Endothelial cell of hepatic sinusoid (primary cell): ENCODE results near the gene UPF1.

Experiments used
- in situ Hi-C: cut with HindIII; loops from 2 replicates; pipeline ENCODE4 v1.10.0; 2017; ENCODE audit warnings: low sequenced_read_pairs

The UPF1 gene

DNA sequence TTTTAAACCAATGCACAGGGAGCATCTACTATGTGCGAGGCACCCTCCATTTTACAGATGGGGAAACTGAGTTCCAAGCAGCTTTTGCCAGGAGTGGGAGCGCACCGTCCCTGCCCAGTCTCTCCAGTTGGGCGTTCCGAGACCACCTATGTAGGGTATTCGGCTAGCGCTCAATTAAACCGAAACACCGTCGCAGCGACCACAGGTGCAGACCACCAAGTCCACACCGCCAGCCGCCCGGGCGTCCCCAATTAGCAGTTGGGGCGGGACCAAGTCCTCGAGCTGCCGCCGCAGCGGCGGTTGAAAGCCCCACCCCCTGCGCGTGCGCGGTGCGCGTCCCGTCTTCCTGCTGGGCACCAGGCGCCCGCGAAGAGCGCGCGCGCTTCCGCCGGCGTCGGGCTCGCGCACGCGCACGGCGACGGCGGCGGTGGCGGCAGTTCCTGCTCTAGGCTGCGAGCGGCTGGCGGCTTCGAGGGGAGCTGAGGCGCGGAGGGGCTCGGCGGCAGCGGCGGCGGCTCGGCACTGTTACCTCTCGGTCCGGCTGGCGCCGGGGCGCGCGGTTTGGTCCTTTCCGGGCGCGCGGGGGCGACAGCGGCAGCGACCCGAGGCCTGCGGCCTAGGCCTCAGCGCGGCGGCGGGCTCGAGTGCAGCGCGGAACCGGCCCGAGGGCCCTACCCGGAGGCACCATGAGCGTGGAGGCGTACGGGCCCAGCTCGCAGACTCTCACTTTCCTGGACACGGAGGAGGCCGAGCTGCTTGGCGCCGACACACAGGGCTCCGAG, at the start of gene UPF1:
UPF1 (plus strand) TSS at position 436 of the 782 bp plus-strand sequence; CDS start at position 687, 251 bp downstream.
- in situ Hi-C loops: no loop called here

DNA sequence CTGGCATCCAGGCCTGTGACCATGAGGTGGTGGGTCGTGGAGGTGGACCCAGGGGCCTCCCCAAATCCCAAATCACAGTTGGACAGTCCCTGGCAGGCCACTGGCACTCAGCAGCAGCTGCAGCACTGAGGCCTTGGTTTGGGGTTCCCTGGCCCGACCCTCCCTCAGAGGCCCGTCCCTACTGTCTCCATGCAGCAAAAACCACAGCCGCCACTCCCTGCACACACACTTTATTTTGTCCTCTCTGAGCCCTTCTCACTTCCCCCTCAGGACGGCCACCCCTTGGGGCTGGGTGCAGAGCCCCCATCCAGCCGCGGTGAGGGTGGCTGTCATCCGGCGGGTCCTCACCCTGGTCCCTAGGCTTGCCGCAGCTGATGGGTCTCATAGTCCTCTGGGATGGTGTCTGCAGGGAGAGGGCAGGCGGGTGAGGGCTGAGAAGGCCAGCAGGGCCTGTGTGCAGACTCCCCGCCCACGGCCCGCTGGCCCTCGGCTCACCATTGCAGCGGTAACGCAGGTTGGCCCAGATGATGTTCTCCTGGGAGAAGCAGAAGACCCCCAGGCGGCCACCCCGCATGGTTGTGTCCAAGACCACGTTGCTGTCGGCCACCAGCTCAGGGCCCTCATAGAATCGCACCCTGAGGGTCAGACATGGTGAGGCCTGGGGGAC, 49.1 kb upstream of the UPF1 start:
- in situ Hi-C loops: no loop called here

DNA sequence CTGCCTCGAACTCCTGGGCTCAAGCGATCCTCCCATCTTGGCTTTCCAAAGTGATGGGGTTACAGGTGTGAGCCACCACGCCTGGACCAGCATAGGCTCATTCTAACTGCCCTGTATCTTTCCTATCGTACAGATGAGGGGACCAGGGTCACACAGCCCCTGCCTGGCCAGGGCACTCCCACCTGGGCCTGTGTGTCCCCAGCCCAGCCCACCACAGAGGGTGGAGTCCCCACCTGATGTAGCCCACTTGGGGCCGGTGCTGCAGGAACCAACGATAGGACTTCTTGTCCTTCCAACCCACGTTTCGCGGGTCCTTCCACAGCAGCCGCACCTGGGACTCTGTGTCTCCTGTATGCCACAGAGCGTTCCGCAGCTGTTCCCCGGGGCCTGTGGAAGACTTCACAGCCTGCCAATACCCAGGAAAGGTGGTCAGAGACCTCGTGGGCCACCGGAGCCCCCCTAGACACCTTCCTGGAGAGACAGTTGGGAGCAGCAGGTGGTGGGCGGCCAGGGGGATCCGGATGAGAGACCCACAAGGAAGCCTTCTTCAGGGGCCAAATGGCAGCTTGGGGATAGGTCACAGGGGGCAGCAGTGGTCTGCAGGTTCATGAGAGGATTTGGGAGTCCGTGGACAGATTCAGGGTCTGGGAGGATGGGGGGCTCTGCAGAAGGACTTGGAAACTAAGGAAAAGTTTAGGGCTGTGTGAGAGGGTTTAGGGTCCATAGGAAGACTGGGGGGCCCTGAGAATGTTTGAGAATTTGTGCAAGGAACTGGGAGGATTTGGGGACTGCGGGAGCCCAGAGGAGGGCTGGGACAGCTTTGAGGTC, 47.6 kb upstream of the UPF1 start:
- in situ Hi-C loops: no loop called here

DNA sequence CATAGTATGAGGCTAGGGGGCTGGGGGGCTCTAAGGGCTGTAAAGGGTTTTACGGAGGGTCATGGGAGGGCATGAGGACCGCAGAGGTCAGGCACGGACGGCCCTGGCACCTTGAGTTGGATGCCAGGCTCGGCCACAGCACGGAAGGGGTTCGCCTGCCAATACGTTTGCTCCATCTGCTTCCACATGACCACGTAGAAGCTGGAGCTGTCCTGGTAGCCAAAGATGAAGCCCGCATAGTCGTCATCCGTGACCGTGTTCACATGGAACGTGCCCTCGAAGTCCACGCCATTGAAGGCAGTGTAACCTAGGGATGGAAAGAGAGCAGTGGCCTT, 47.0 kb upstream of the UPF1 start:
- in situ Hi-C loops: no loop called here

DNA sequence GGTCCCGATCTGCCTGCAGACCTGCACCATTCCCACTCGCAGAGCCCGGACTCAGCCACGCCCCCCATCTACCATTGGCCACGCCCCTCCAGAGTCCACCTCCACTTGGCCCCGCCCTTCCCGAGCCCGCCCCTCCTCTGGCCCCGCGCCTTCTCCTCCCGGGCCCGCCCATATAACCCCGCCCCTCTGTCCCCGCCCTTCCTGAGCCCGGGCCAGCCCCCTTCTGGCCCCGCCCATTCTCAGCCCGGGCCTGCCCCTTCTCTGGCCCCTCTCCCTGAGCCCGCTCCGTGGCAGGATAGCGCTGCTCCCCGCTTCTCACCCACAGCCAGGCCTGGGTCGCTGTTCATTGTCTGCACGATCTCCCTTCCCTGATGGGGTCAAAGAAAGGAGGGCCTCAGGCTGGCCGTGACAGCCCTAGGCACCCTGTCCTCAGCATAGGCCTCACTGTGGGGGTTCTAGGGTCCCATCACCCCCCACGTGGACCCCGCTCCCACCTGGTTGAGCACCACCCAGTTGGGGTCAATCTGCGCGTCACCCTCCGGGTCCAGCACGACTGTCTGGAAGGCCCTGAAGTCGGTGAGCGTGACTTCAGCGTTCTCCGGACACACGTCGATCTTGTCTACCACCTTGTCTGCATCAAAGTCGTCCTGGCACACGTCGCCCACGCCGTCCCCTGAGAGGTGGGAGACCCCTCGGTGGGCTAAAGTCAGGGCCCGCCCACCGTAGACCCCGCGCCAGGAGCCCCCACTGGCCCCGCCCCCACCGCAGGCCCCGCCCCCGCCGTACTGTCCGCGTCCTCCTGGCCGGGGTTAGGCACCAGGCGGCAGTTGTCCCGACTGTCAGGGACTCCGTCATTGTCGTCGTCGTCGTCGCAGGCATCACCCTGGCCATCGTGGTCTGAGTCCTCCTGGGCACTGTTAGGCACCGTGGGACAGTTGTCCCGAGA, 46.3 kb upstream of the UPF1 start:
- in situ Hi-C loops: no loop called here

DNA sequence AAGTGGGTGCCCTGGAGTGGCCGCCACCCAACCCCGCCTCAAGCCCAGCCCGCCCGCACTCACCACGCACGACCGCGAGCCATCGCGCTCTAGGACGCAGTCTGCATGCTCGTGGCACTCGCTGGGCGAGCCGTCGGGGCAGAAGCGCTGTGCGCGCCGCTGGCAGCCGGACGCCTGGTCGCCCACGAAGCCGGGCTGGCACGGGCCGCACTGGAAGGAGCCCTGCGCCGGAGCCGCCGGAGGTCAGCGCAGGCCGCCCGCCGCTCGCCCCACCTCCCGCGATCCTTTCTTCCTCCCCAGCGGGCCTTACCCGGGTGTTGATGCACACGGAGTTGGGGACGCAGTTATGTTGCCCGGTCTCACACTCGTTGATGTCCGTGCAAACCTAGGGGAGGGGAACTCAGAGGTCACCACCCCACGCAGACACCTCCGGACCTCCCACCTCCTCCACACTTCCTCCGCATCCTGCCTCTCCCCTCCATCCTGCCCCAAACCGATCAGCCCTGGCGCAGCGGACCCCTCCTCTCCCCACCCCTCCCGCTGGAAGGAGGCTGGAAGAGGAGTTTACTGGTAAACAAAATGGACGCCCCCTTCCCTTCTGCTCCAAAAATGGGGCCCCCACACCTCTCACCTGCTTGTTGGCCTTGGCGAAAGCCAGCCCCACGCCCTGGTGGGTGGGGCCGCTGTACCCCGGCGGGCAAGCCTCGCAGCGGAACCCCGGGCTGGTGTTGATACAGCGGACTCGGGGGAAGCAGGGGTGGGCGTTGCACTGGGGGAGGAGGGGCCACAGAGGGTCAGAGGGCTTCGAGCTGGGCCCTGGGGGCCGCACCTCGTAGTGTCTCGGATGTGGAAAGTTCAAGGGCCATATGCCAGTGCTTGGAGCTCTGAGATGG, 43.0 kb upstream of the UPF1 start:
- in situ Hi-C loops: no loop called here

DNA sequence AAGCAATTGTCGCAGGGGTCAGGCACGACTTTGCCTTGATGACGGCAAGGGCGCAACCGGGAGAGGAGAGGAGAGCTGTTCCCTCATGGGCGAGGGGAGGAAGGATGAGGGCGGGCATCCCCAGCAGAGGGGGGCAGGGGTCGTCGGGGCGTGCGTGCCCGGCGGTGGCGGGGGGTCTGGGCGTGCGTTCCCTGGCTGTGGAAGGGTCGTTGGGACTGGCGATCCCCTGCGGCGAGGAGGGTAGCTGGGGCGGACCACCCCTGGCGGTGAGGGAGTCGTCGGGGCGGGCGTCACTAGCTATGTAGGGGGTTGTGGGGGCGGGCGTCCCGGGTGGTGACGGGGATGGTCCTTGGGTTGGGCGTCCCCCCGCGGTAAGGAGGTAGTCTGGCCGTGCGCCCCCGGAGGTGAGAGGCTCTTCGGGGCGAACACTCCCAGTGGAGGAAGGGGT, 42.3 kb upstream of the UPF1 start:
- in situ Hi-C loops: no loop called here

DNA sequence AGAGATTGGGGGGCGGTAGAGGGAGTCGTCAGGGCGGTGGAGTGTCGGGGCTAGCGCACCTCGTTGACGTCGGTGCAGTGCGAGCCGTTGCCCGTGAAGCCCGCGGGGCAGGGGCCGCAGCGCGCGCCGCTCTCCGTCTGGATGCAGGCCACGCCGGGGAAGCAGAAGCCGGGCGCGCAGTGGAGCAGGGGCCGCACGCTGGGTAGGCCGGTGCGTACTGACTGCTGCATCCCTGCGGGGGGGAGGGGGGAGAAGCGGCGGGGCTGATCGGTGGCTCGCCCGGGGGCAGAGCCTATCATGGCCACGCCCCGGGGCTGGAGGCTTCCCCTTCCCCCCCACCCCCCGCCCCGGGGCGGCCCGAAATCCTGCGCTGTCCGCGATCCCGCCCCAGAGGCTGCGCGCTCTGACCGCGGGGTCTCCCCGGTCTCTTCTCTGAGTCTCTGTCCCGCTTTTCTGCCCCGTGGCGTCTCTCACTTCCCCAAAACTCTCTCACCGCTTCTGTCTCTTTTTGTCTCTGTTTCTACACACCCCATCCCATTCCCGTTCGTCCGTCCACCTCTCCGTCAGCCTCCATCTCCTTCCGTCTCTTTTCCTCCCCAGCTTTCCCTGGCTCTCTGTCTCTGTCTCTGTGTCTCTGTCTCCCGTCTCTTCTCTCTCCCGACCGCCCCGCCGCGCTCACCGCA, 41.7 kb upstream of the UPF1 start:
- in situ Hi-C loops: loop anchor here (10.0 kb wide), 1 partner anchor 75 kb away; no protein-coding TSS in a partner anchor

DNA sequence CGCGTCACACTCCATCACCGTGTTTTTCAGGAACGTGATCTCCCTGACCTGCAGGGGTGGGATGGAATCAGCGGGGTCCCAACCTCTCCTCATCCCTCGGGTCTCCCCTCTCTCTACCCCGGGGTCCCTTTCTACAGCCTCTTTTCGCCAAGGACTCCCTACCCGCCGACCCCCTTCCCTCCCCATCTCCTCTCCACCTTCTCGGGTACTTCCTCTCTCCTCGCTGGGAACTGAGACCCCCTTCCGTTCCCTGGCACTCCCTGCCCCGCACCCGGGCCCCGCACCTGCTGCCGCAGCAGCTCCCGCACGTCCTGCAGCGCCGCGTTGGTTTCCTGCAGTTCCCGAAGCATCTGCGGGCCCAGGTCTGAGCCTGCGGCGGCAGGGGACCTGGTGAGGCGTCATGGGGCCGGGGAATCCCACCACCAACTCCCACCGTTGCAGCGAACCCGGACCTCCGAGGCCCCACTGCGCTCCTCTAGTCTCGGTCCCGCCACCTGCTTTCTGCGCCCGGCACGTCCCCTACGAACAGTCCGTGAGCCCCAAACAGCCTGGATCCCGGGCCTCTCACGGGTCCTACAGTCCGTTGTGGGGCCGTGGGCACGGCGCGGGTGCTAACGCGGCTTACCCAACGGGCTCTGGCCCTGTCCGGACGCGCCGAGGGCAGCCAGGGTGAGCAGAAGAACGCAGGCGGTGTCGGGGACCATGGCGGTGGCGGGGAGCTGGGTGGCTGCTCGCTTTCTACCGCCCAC, 41.0 kb upstream of the UPF1 start, which contains the start of gene COMP:
COMP (minus strand) TSS at position 740 of the 749 bp plus-strand sequence; CDS start at position 704, 36 bp downstream.
- in situ Hi-C loops: loop anchor here (10.0 kb wide), 1 partner anchor 74 kb away; no protein-coding TSS in a partner anchor

DNA sequence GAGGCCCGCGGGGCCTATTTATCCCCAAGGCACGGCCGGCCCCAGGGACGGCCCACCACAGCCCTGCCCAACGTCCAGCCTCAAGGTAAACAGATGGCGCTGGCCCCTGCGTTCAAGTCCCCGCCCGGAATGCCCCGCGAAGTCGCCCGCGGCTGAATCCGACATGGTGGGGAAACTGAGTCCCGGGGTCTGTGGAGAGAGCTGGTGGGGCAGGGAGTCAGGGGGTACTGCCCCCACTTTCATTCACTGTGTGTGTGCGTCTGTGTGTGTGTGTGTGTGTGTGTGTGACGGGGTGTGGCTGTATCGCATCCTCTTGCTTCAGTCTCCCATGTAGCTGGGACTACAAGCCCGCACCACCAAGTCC, 40.5 kb upstream of the UPF1 start:
- in situ Hi-C loops: loop anchor here (10.0 kb wide), 1 partner anchor 74 kb away; no protein-coding TSS in a partner anchor

DNA sequence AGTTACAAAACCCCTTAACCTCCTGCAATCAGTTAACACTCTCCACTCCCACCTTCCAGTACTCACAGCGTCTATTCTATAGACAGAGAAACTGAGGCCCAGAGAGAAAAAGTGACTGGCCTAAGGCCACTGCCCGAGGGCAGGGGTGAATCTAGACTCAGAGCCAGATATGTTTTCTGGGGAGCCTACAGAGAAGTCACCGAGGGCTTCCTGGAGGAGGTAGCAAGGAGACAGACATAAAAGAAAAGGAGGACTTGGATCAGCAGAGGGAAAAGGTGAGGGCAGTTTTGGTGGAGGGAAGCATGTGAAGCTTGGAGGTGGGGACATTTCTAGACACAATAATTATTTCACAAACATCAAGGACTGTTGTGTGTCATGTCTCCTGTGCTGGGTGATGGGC, 39.1 kb upstream of the UPF1 start:
- in situ Hi-C loops: loop anchor here (10.0 kb wide), 1 partner anchor 72 kb away; no protein-coding TSS in a partner anchor

DNA sequence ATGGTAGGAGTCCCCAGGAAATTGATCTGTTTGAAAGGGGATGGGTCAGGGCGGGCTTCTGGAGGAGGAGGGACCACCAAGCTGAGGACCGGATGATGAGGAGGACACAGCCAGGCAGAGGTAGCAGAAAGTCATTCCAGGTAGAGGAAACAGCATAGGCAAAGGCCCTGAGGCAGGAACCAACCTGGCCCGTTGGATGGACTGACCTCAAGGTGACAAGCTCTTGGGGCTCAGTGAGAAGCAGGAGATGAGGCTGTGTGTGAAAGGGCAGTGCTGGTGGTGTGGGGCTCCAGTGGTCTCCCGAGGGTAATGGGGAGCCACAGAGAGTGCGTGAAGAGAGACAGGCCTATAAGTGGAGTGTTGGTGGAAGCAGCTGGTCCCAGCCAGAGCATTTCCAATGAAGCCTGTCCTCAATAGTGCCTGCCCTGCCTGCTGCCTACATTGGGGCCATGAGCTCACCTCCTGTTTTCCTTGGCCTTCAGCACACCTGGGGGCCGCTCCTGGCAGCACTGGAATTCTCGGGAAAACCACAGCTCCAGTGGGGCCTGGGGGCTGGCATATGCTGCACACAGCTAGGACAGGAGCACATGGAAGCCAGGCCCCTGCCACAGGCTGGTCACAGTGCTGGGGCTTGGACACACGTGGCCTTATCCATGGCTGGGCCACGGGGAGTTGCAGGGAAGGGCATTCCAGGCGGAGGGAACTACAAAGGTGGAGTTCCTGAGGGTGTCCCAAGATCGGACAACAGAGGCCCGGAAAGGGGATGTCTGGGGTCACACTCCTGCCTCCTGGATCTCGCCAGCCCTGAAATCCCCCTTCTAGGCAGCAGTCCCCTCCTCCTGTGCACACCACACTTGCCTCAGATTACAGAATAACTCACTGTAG, 38.4 kb upstream of the UPF1 start:
- in situ Hi-C loops: loop anchor here (10.0 kb wide), 1 partner anchor 71 kb away; no protein-coding TSS in a partner anchor

DNA sequence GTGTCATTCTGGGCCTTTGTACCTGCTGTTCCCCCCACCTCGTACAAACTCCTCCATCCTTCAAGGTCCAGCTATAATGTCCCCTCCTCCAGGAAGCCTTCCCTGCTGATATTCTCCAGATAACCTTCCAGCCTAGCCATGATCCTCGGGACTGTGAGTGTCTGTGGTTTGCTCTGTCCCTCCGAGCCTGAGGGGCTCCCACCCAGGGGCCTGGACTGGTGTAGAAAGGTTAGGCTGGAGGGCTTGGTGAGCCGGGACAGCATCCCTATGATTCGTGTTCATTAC, 37.8 kb upstream of the UPF1 start:
- in situ Hi-C loops: loop anchor here (10.0 kb wide), 1 partner anchor 71 kb away; no protein-coding TSS in a partner anchor

DNA sequence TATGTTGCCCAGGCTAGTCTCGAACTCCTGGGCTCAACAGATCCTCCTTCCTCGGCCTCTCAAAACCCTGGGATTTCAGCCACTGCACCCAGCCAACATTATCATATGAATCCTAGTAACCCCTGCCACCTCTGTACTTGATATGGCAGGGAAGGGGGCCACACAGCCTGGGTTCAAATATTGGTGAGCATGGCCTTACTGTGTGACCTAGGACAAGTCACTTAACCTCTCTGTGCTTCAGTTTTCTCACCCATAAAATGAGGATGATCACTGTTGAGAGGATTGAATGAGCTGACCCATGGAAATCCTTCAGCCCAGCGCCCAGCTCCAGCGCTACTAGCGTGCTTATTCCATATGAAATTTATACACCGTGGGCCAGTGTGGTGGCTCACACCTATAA, 37.1 kb upstream of the UPF1 start:
- in situ Hi-C loops: loop anchor here (10.0 kb wide), 1 partner anchor 70 kb away; no protein-coding TSS in a partner anchor

DNA sequence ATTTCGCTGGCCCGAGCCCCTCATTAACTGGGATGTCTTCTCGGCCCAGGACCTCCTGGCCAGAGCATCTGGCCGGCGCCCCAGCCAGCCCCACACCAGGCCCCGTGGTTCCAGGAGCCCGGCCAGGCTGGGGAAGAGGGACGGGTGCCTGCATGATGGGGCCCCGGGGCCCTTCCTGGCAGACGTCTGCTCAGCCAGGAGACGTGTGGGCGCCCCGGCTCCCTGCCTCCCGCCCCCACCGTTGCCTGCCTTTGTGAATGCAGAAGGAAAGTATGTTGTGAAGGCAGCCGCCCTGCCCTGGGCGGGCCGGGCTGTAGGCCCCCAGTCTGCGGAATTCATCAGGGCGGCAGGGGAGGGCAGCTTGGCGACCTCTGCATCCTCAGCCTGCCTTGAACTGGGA, 36.2 kb upstream of the UPF1 start:
- in situ Hi-C loops: loop anchor here (10.0 kb wide), 1 partner anchor 69 kb away; no protein-coding TSS in a partner anchor

DNA sequence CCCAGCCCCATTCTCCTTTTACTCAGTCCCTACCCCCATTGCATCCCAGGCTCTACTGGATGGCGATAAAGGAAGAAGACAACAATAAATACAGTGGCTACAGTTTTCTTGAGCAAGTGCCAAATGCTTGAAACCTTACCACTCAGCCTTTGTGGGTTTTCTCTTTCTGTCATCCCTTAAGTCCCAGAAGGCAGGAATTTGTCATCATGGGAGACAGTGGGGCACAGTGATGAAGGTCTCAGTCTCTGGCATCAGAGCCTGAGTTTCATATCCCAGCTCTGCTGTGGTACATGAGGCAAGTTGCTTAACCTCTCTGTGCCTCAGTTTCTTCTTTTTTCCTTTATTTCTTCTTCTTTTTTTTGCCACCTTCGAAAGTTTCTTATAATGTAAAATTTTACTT, 35.5 kb upstream of the UPF1 start:
- in situ Hi-C loops: loop anchor here (10.0 kb wide), 1 partner anchor 69 kb away; no protein-coding TSS in a partner anchor
